Measurements from ENCODE around the gene CHML.

- TF ChIP-seq CTCF (IDR thresholded peaks at IDR 0.05) (no peak), EZH2 (IDR thresholded peaks at IDR 0.05; ENCODE audit: borderline replicate concordance, insufficient read depth, low read depth, low read length, poor library complexity, severe bottlenecking) (no peak)
Measured at GRCh38 chr1:241632987-241633386, 7.2 kb downstream of the CHML start.
